ENCODE results near the gene USP3. TPM values are rescaled to one million over a fixed set of nuclear protein-coding genes. Genes with fewer than 3 reads are reported as not detected.

The USP3 gene
- total RNA-seq, 1 donor from 2014 or later = 80.0 TPM

GRCh38 chr15:63634154-63634553 lies 129.8 kb downstream of the USP3 start:
- TF ChIP-seq CTCF (conservative IDR thresholded peaks at IDR 0.05) = no peak
- Mint-ChIP-seq H3K27ac (ENCODE audit: unreplicated experiment) (no peak overlapping the region), H3K9me3 (no peaks in the 10 kb centered on the region), H3K4me1 (no peaks in the 10 kb centered on the region), H3K36me3 (ENCODE audit: low read depth) (peaks cover 14% of the 10 kb centered on the region), H3K27me3 (ENCODE audit: low read depth) (no peaks in the 10 kb centered on the region), H3K4me3 (no peak overlapping the region)
- DNase-seq (ENCODE audit: low read depth, low spot score) = no peak

GRCh38 chr15:63636518-63637061 lies 132.2 kb downstream of the USP3 start:
- Mint-ChIP-seq H3K27me3 (ENCODE audit: low read depth) (no peaks in the 10 kb centered on the region), H3K4me1 (no peaks in the 10 kb centered on the region), H3K27ac (ENCODE audit: unreplicated experiment) (no peak overlapping the region), H3K4me3 (no peak overlapping the region), H3K36me3 (ENCODE audit: low read depth) (peaks cover 10% of the 10 kb centered on the region), H3K9me3 (no peaks in the 10 kb centered on the region)
- DNase-seq (ENCODE audit: low read depth, low spot score) = no peak
- TF ChIP-seq CTCF (conservative IDR thresholded peaks at IDR 0.05) = no peak

- peaks cover 7% of the 10 kb centered on the region for H3K36me3 Mint-ChIP-seq (ENCODE audit: low read depth)
- H3K4me1 Mint-ChIP-seq = no peaks in the 10 kb centered on the region
- H3K9me3 Mint-ChIP-seq = no peaks in the 10 kb centered on the region
- H3K27ac Mint-ChIP-seq (ENCODE audit: unreplicated experiment) = no peak overlapping the region
- no peak overlapping the region for H3K4me3 Mint-ChIP-seq
- no peaks in the 10 kb centered on the region for H3K27me3 Mint-ChIP-seq (ENCODE audit: low read depth)
- TF ChIP-seq CTCF (conservative IDR thresholded peaks at IDR 0.05) = no peak
- no peak for DNase-seq (ENCODE audit: low read depth, low spot score)
Measured at GRCh38 chr15:63638839-63639238, 134.4 kb downstream of the USP3 start.

GRCh38 chr15:63640146-63640545 lies 135.8 kb downstream of the USP3 start:
- H3K4me1 Mint-ChIP-seq = no peaks in the 10 kb centered on the region
- no peaks in the 10 kb centered on the region for H3K9me3 Mint-ChIP-seq
- TF ChIP-seq CTCF (conservative IDR thresholded peaks at IDR 0.05) = no peak
- no peak overlapping the region for H3K4me3 Mint-ChIP-seq
- H3K36me3 Mint-ChIP-seq (ENCODE audit: low read depth) = peaks cover 4% of the 10 kb centered on the region
- no peak for DNase-seq (ENCODE audit: low read depth, low spot score)
- H3K27me3 Mint-ChIP-seq (ENCODE audit: low read depth) = no peaks in the 10 kb centered on the region
- H3K27ac Mint-ChIP-seq (ENCODE audit: unreplicated experiment) = no peak overlapping the region

Other genes starting within 250 kb of the USP3 start
- gene APH1B, start 227.0 kb upstream of the USP3 start, total RNA-seq = 18.1 and 18.5 TPM in 2 replicates
- gene CA12, start 122.7 kb upstream of the USP3 start, total RNA-seq = 1.1 TPM in 2 replicates
- gene FBXL22, start 92.8 kb downstream of the USP3 start, total RNA-seq = 0.93 and 1.0 TPM in 2 replicates

Measured in neural crest cell (in vitro differentiated cells).